AG08396 (cell line): Measurements from ENCODE around the gene CLDND2.

ENCODE experiments used
- DNase-seq: peaks from one replicate; pipeline ENCODE4 v3.0.0; 2012; ENCODE audit warnings: low spot score, mixed read lengths

CLDND2 gene

DNA sequence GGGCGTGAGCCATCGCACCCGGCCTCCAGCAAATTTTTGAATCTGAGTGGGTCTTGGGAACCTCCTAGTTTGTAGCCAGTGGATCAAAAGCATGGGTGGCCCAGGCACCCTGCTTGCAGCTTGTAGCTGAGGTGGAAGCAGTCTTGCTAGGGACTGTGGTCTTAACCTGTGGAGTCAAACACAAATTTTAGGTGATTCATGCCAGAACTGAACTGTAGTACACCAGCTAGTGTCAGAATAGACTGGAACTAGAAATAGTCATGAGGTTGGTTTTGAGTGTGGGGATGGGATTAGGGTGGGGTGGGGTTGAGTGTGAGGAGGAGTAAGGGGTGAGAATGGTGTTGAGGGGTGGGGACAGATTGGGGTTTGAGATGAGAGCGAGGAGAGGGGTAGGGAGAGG, 13.2 kb upstream of the CLDND2 start:
- no peak for DNase-seq

DNA sequence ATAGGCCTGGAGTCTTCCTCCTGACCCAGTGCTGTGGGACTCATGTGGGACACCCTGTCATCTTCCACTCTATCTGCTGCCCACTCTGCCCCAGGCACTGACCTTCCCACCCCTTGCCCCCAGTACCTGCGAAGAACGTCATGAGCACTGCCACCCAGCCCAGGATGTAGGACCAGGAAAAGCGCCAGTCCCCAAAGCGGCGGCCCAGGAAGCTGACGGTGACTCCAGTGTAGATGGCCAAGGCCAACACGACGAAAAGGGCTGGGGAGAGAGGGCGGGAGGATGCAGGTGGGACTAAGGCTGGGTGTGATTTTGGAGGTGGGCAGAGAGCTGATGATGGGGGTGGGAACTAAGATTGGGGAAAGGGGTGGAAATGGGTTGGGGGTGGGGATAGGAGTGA, 11.6 kb upstream of the CLDND2 start:
- DNase-seq = no peak

DNA sequence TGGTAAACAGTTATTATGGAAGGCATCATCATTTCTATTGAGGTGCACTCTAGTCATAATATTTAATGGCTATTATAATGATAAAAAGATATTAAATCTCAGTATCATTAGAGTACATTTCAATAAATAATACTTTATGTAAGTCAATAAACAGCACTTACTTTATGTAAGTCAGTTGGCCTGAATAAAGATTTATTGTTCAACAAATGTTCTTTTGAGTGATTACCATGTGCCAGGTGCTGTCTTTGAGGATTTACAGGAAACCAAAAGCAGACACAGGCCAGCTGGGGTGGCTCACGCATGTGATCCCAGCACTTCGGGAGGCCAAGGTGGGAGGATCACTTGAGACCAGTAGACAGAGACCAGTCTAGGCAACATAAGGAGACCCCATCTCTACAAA, 8.6 kb upstream of the CLDND2 start:
- DNase-seq = no peak

DNA sequence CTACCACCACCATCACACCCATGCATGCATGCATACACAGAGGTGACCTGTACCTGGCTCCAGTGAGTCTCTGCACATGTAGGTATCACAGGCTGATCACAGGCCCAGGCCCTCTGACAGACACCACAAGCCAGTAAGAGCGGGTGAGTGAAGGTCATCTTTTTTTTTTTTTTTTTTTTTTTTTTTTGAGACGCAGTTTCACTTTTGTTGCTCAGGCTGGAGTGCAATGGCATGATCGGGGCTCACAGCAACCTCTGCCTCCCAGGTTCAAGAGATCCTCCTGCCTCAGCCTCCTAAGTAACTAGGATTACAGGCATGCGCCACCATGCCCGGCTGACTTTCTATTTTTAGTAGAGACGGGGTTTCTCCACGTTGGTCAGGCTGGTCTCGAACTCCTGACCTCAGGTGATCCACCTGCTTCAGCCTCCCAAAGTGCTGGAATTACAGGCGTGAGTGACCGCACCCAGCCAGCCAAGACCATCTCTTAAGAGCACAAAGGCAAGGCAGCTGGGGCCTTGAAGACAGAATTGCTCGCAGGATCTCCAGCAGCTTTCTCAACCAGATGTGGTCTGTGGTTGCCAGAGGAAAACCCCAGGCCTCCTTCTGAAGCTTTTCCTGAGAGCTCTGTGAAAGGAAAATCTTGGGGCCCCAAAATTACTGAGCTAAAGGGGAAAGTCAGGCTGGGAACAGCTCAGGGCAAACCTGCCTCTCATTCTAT, 6.9 kb upstream of the CLDND2 start:
- no peak for DNase-seq

DNA sequence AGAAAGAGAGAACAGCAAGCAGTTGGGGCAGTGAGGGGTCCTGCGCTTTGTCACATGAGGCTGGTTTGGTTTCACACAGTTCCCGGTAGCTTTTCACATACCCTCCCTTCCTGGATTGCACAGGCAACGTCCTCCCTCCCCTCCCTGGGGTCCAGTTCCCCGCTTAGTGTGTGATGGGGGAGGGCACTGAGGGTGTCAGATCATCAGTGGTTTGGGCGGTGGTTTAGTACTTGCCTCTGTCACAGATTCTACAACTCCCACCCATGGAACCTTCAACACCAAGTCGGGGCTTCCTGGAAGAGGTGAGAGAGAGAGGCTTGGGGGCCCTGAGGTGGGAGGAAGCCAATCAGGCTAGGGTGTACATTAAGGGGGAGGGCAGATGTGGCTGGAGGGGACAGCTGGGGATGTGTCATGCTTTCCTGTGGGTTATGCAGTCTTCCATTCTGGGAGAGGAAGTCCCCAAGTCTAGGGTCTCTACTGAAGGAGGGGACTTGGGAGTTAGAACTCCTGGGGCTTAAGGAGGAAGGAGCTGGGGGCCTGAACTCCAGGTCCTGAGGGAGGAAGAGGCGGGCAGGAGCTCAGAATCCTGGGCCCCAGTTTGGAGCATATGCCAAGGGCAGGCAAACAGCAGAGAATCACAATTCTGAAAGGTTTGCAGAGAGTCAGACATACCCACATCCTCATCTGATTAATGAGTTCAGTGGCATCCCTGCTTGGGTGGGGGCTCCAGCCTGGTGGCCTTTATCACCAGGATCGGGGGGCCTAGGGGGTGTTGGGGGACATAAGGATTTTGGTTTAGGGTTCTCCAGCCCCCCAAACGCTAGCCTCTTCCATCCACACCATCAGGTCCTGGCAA, 4.1 kb upstream of the CLDND2 start, which contains the start of gene NKG7:
Gene NKG7, minus strand, starts transcription at position 6 of the 856 bp plus-strand sequence. CDS start 119 bp downstream, outside the sequence.
- no peak for DNase-seq

DNA sequence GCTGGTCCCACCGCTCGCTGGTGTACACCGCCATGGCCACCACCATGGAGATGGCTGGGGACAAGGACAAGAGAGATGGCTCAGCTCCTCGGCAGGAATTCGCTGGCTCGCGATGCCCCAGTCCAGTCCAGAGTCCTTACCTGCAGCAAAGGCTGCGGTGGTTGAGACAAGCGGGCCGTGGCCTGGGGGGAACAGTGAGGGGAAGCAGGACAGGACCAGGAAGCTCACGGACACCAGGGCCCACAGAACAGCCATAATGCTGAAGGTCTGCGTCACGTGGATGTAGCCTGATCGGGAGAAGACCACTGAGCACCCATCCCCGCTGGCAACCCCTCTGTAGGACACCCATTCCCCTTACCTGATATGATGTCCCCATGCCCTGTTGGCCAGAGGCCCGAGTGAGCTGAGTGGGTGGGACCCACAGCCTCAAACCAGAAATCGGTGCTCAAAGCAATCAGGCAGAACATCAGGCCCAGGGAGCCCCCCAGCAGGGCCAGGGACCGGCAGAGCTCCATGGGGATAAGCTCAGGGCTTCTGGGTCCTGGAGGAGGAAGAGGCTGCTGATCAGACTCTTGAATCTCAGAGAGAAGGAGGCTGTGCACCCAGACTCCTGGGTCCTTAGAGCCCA, 3.3 kb upstream of the CLDND2 start:
- no peak for DNase-seq

DNA sequence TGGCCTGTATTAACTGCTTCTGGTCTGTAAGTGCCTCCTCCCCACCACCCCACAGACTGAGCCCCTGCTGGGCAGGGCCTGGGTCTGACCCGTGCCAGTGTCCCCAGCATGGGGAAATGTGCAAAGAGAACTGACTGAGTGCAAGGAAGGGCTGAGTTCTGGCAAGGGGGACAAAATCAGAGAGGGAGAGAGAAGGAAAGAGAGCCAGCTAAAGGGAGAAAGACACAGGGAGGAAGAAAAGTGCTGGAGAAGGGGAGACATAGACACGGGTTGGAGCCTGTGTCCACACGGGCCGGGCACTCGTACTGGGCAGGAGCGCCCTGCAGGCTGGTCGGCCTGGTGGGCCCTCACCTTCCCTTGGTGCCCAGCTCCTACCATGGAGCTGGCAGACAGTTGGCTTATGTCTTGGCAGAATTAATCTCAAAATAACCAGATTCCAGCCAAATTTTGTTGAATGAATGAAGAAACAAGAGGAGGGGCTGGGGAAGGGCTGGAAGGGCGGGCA, 2.4 kb upstream of the CLDND2 start:
- DNase-seq = no peak

DNA sequence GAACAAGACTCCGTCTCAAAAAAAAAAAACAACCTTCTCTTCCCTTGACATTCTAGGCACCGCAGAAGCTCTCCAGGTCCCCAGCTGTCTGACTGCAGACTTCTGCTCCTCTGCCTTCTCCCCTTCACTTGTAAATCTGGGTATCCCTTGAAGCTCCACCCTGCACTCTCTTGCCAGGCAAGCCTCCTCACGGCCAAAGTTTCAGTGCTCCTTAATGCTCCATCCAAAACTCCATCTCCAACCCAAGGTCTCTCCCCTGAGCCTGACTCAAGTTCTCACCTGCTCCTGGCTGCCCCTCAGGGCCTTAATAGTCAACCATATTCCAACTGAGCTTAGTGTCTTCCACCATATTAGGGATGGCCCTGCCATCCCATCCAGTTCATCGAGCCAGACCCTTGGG, 1.4 kb upstream of the CLDND2 start:
- DNase-seq = no peak

DNA sequence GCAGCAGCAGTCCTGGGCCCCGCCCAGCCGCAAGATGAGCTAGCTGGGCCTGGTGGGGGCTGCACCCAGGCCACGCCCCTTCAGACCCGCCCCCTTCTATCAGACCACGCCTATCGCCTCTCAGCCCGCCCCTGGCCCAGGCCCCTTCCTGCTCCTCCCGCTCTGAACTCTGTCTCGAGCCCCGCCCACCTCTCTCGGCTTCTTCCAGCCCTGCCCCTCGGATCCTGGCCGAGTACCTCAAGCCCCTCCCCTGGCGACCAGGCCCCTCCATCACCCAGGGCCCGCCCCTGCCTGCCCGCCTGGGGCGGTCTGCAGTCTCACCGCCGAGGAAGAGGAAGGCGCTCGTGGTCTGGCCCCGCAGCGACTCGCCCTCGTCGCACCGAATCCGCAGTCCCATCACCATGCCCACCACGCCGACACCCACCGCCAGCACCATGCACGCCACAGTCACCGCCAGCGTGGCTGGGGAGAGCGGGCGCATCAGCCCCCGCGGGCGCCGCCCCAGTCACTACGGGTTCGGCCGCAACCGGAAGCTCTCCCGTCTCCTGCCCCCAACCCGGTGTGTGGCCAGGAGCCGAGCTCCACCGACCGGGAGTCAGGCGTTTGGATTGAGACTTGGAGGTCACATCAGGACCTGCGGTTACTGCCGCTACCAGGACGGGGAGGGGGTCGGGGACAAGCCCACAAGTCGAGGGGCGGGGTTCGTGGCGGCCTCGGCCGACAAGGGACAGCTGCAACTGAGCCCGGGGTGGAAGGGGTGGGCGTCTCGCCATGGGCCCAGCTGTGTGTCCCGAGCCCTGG, 1.0 kb downstream of the CLDND2 start:
- DNase-seq = peak; percentile 99

DNA sequence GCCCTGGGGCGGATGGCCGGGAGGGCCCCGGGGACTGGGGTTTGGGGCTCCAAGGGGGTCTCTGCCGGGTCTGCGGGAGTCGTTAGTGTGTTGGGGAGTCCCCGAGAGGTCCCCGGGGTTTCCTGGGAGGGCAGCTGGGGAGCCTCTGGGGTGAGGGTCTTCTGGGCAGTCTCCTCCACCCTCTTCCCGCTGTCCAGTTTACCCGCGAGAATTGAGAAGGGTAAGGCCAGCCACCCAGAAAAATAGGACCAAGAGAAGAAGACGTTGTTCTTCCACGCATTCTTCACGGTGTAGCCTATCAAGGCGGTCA, 1.6 kb downstream of the CLDND2 start:
- DNase-seq = no peak

DNA sequence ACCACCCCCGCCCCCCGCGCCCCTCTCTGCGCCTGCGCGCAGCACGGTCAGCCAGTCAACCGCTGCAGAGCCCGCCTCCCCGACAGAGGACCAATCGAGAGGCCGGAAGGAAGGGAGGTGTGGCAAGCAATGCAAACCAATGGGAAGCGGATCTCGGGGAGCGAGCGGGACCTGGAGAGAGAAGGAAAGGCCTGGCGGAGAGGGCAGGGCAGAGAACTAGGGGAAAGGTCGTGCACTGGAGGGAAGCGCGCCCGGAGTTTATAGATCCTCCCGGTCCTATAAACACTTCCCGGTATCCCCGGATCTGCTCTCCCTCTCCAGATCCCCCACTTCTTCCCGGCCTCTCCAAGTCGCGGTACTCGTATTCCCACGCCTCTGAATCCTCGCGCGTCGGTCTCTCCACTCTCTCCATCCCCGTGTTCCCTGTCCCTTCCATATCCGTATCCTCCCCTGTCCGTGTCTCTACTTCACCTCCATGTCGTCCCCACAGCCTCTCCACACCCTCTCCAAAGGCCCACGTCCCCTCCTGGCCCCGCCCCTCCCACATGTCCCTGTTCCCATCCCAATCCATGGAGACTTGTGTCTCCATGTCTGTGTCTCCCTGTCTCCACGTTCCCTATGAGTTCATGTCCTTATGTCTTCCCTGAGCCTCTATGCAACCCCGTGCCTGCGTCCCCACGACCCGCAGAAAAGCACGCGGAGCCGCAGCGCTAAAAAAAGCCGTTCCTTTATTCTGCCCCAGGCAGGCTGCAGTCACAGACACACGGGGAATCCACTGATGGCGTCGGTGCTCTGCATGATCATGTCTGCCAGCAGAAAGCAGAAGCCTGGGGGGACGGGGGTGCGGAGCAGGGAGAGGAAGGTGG, 2.2 kb downstream of the CLDND2 start:
- peak; percentile 97 for DNase-seq

DNA sequence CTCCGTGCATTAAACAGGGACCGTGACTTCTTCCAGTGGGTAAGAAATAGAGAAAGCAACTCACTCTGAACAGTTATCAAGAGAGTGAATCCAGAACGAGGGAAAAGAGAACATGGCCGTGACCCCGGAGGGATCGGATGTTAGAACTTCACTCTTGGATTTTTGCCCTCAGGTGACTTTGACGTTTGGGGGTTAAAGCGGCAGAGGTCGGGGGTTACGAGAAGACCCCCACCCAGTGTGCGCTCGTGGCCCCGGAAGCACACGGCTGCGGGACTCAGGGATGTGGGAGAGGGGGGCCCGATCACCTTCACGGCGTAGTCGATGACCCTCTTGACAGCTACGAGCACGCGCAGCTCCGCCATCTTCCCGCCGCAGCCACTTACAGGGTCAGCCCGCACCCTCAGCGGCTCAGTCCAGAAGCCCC, 2.8 kb downstream of the CLDND2 start, which contains the start of gene ETFB:
Gene ETFB, minus strand, starts transcription at position 424 of the 424 bp plus-strand sequence. Its CDS starts 62 bp downstream, at position 362.
- no peak for DNase-seq

DNA sequence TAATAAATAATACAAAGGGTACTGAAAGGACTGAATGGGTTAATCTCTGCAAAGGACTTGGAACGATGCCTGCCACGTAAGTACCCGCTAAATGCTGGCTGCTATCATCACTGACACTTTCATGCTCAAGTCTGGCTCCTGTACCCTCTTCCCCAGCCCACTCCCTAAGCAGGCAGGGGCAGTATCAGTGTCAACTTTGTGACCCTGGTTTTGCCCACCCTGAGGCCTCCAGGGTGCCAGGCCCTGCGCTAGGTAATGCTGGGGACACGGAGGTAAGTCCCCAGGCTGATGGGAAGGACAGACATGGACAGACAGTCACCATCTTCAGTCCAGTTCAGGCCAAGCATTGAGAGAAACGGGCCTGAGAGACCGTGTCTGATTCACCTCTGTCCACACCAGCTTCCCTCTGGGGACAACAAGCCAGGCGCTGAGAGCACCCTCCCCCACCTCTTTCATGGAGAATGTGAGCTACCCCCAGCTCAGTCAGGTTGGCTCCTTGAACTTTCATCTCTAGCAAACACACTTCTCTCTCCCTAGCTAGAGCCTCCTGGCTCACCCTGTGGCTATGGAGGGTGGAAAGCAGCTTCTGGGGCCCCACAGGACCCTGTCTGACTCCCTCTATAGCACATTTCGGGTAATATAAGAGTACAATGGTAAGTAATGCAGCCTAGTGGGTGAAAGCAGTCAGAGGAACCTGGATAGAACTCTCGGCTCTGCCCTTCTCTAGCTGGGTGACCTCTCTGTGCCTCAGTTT, 3.4 kb downstream of the CLDND2 start:
- no peak for DNase-seq

DNA sequence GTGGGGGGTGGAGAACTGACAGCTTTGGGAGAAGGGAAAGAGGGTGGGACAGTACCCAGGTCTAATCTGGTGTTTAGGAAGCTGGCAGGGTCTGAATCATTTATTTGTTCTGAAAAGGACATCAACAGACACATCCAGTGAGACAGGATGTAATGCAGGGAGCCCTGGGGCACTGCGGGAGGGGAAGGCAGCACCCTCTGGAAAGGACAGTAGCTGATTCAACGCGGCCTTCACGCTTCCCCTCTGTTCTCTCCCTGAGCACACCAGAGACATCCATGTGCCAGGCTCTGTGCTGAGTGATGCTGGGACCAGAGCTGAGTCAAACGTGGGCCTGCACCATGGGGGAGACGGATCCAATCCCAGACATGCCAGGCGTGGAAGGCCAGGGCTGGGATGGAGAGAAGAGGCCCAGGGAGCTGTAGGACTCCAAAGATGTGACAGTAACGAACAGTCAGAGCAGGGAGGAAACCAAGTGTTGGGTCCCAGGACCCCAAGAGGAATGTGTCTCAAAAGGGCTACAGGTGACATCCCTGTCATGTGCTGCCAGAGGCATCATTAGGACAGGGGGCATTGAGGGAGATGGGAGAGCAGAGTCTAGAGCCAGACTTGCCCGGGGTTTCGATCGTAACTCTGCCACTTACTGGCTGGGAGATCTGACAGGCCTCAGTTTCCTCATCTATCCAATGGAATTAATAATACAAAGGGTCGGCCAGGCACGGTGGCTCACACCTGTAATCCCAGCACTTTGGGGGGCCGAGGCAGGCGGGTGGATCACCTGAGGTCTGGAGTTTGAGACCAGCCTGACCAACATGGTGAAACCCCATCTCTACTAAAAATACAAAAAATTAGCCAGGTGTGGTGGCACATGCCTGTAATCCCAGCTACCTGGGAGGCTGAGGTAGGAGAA, 4.3 kb downstream of the CLDND2 start:
- no peak for DNase-seq

DNA sequence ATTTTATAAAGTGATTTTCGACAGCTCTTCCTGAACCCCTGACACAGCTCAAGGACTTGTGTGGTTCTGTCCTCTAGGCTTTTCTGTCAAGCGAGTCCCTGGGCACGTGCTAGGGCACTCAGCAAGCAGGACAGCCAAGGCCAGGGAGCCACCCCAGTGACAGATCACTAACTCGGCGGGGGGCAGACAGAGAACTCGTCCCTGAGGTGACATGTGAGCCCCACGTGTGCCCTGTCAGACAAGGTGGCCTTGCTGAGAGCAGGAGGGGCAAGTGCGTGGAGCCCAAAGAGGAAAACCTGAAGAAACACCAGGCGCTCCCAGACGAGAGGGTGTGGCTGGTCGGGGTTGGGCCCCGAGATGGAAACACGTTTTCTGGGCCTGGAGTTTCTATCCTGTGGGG, 7.6 kb downstream of the CLDND2 start:
- DNase-seq = no peak

DNA sequence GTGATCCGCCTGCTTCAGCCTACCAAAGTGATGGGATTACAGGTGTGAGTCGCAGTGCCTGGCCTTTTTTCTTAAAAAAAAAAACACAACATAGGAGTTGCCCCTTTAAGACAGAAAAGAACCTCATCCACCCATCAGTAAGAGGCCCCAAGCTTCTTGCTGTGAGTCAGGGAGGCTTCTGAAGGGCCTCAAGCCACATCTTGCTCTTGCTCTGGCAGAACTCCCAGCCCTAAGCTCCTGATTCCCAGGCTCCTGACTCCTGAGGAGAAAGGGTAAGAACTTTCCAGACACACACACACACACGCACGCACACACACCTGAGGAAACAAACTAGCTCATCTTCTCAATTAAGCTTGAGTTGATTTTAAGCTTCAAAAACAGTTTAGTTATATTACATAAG, 9.5 kb downstream of the CLDND2 start:
- DNase-seq = peak; percentile 72

DNA sequence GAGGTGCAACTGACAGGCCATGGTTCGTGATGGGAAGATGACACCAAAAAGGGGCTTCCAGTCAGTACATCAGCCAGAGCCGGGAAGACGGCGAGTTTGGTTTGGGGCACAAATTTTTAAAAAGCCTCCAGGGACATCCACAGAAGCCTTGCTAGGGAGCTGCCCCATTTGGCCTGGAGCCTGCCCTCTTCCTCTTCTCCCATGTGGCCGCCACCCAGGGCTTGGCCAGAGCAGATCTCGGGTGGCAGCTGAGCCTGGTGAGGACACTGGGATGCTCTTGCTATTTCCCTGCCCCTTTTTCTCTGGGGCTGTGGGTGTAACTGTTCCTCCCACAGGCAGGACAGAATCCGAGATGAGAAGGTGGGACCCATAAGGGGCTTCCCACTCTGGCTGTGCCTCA, 10.9 kb downstream of the CLDND2 start:
- no peak for DNase-seq

DNA sequence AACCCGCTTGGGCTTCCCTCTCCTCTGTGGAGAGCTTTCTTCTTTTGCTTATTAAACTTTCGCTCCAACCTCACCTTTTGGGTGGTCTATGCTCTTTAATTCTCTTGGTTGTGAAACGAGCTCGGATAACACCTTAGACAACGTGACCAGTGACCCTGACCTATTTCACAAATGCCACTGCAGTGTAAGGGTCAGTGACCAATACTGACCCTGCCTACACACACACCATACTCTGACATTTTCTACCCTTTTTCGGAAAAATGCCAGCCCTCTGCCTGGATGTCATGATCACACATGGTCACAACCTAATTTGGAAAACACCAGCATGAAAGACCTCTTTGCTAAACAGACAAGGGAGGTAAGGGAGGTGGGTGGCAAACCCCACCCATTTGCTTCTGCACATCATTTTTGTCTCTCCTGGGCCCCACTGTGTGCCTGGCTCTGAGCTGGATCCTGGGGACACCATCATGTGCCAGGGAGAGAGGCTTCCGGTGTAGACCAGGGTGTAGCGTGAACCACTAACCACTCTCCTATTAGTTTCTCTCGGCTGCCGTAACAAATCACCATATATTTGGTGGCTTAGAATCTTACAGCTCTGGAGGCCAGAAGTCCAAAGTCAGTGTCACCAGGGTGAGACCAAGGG, 12.5 kb downstream of the CLDND2 start:
- no peak for DNase-seq

DNA sequence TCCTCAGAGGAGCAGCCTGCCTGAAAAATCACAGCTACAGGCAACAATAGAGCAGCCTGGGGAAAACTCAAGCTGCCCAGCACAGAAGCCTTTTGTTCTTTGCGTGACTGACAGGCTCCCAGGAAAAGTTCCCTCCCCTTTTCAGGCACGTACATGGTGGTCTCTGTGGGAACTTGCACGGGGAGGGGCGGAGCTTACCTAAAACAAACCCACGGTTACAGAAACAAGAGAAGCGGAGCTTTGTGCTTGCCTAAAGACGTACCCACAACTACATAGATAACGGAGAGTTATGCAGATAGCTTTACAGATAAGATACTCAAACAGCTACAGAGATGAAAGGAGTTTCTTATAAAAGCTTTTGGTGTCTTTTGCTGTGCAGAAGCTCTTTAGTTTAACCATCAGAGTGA, 14.1 kb downstream of the CLDND2 start:
- no peak for DNase-seq
